ENCODE results near the gene SNAPC5.
"Not testable (repeated sequence)": the region's sequence is repeated elsewhere in the genome, so short reads cannot be mapped to it uniquely, and the experiment has no call there.

GRCh38 chr15:66470825-66471224 lies 26.7 kb downstream of the SNAPC5 start:
- not testable (repeated sequence) for TF ChIP-seq CTCF (IDR thresholded peaks at IDR 0.05; ENCODE audit: low read depth, low read length); POLR2A (IDR thresholded peaks at IDR 0.05; ENCODE audit: extremely low read depth, insufficient read length); MYC (IDR thresholded peaks at IDR 0.05; ENCODE audit: low read depth, low read length)

Data from NB4 (cell line).